Suprapubic skin (tissue), 4 donors: ENCODE measurements around the gene MYO5B.

Experiments used
- CTCF ChIP-seq, 2 donors: fragments of 200-600 bp in 1 of 2; fragments of 450-650 bp in 1 of 2; sonication (generic) in 1 of 2; IDR thresholded peaks; one replicate each; pipeline ENCODE4 v1.5.1; 2016 to 2019; ENCODE audit warnings: antibody characterized with exemption in 2 of 2, mild to moderate bottlenecking in 1 of 2, moderate library complexity in 1 of 2
- EP300 ChIP-seq: sonication (generic); formaldehyde crosslinking; IDR thresholded peaks from one replicate; pipeline ENCODE4 v1.6.1; 2017; ENCODE audit warnings: antibody characterized with exemption
- POLR2A ChIP-seq, 2 donors: fragments of 450-650 bp; IDR thresholded peaks; one replicate each; pipeline ENCODE4 v1.6.1; 2017; ENCODE audit warnings: antibody characterized with exemption in 2 of 2, mild to moderate bottlenecking in 2 of 2, moderate library complexity in 2 of 2
- POLR2AphosphoS5 ChIP-seq, 3 donors: sonication (generic); formaldehyde crosslinking; IDR thresholded peaks; one replicate each; pipeline ENCODE4 v1.6.1; 2017; ENCODE audit warnings: antibody characterized with exemption in 3 of 3

GRCh38 chr18:49819071-49819662 lies 375.8 kb downstream of the MYO5B start:
- TF ChIP-seq POLR2AphosphoS5 (IDR thresholded peaks at IDR 0.05) (no peak), POLR2A (IDR thresholded peaks at IDR 0.05) (no peak), CTCF (IDR thresholded peaks at IDR 0.05) (no peak), EP300 (no peak)
